Adrenal gland (tissue), 12 donors: Measurements from ENCODE around the gene CTNND2. TPM values are rescaled to one million over a fixed set of nuclear protein-coding genes. Genes with fewer than 3 reads are reported as not detected.

Experiments
- DNase-seq, 7 donors: peaks; one replicate each; pipeline ENCODE4 v3.0.0-alpha.2; 2019 to 2020
- H3K27ac ChIP-seq, 5 donors: fragments of 200-600 bp; sonication (generic) in 4 of 5; 1 replicate in 3 of 5; 2 replicates in 2 of 5; pipeline versions ENCODE4 v1.5.1 to v1.8.0; 2016 to 2020; ENCODE audit warnings: mild to moderate bottlenecking in 1 of 5
- H3K27me3 ChIP-seq: fragments of 200-600 bp; 2 replicates; pipeline ENCODE4 v1.8.0; 2021
- H3K36me3 ChIP-seq, 2 donors: fragments of 200-600 bp; replicated peaks in 1 of 2; 1 replicate in 1 of 2; 2 replicates in 1 of 2; pipeline versions ENCODE4 v1.5.1 to v1.8.0; 2018 to 2022
- H3K4me1 ChIP-seq, 2 donors: fragments of 200-600 bp; replicated peaks in 1 of 2; 1 replicate in 1 of 2; 2 replicates in 1 of 2; pipeline versions ENCODE4 v1.5.1 to v1.8.0; 2018 to 2021
- H3K4me3 ChIP-seq, 4 donors: fragments of 200-600 bp; sonication (generic) in 3 of 4; one replicate each; pipeline ENCODE4 v1.5.1; 2016 to 2018
- H3K9me3 ChIP-seq, 3 donors: fragments of 200-600 bp; sonication (generic) in 1 of 3; replicated peaks in 1 of 3; 1 replicate in 2 of 3; 2 replicates in 1 of 3; pipeline versions ENCODE4 v1.5.1 to v1.8.0; 2016 to 2021
- POLR2A ChIP-seq, 2 donors: fragments of 450-650 bp; IDR thresholded peaks; one replicate each; pipeline ENCODE4 v1.6.1; 2017; ENCODE audit warnings: antibody characterized with exemption in 2 of 2, mild to moderate bottlenecking in 2 of 2, moderate library complexity in 1 of 2
- WGBS, 4 donors: extraction: QIAGEN DNeasy Blood & Tissue Kit in 2 of 4; methylation state at CpG; one replicate each; pipeline versions ENCODE4 v1.1.5 to v1.1.7; 2013 to 2017; 5-methylcytosine and 5-hydroxymethylcytosine counted together
- intact Hi-C, 2 donors: fragments of 100-400 bp; cut with DNase I; formaldehyde crosslinking; loops; one replicate each; pipeline versions ENCODE4 v1.14.1 to v1.15.0; 2022 to 2023
- polyA plus RNA-seq, 3 donors: library from polyadenylated mRNA; stranded (reverse); fragments of 200-250 nt in 2 of 3; fragments of 350-450 nt in 1 of 3; fragmentation: Illumina TruSeq in 1 of 3; extraction: RNeasy Lipid Tissue Mini Kit (QIAGEN cat#74804) in 1 of 3; gene quantifications; one replicate each; pipeline ENCODE4 v1.2.3, GENCODE V29; 2013 to 2014
- total RNA-seq, 9 donors: library from RNA; depleted of rRNA in 4 of 9; stranded (reverse); fragments of >200 nt in 4 of 9; fragments of 120-200 nt in 1 of 9; fragmentation: NEBNext Ultra II Directional in 1 of 9; extraction: Animal tissue kit (Norgen Biotek cat#: 25700) in 1 of 9; gene quantifications; one replicate each; pipeline versions ENCODE4 v1.1.0 to v1.2.4, GENCODE V29; 2013 to 2023
- TF ChIP-seq, protein P1 (sequence below), 6 experiments: fragments of 450-650 bp in 4 of 6; fragments of 200-600 bp in 2 of 6; sonication (generic) in 1 of 6; IDR thresholded peaks; 1 replicate in 5 of 6; 2 replicates in 1 of 6; pipeline versions ENCODE4 v1.5.1 to v1.8.0; 2016 to 2021; ENCODE audit warnings: antibody characterized with exemption in 6 of 6, mild to moderate bottlenecking in 2 of 6, moderate library complexity in 1 of 6
- donor health status: healthy with polysubstance abuse.
- donor health status: Bipolar disorder and iron deficiency.
- donor health status: DM: yes; HTN: yes; CAD: no.
- donor health status: DM: no; HTN: no; CAD: no.
- donor health status: DM: no; HTN: no; CAD: no.
- donor health status: DM: yes; HTN: yes; CAD: no.

The CTNND2 gene
- total and polyA plus RNA-seq, 12 donors = 0.34 to 4.2 (median 1.1) TPM; not detected in 1

DNA sequence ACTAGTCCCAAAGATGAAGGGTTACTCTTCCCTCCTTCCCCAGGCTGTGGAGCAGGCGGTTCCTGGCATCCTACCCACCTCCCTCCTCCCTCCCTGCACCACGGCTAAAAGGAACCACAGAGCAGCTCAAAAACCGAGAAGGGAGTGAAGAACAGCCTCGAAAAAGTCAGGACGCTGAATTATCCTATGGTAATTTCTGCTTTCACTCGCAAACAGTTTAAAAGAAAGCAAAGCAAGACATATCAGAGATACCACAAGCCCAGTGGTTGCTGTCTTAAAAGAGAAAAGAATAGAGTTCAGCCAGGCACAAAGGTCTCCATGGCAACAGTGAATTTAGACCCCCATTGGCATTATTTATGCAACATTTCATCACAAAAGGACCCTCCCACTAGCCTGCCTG lies 315.4 kb downstream of the CTNND2 start:
- intact Hi-C loops = no loop called here
- 8 to 16% (median 12%) methylated on average over 6 of the region's 6 CpGs for WGBS, 4 donors
- H3K9me3 ChIP-seq = no peaks in the 10 kb centered on the region
- no peaks in the 10 kb centered on the region for H3K27me3 ChIP-seq
- no peak for DNase-seq
- H3K4me3 ChIP-seq = no peak overlapping the region
- no peaks in the 10 kb centered on the region for H3K4me1 ChIP-seq
- TF ChIP-seq, protein P1, sequence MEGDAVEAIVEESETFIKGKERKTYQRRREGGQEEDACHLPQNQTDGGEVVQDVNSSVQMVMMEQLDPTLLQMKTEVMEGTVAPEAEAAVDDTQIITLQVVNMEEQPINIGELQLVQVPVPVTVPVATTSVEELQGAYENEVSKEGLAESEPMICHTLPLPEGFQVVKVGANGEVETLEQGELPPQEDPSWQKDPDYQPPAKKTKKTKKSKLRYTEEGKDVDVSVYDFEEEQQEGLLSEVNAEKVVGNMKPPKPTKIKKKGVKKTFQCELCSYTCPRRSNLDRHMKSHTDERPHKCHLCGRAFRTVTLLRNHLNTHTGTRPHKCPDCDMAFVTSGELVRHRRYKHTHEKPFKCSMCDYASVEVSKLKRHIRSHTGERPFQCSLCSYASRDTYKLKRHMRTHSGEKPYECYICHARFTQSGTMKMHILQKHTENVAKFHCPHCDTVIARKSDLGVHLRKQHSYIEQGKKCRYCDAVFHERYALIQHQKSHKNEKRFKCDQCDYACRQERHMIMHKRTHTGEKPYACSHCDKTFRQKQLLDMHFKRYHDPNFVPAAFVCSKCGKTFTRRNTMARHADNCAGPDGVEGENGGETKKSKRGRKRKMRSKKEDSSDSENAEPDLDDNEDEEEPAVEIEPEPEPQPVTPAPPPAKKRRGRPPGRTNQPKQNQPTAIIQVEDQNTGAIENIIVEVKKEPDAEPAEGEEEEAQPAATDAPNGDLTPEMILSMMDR (IDR thresholded peaks at IDR 0.05) = no peak
- no peak for TF ChIP-seq POLR2A (IDR thresholded peaks at IDR 0.05)
- H3K36me3 ChIP-seq = no peaks in the 10 kb centered on the region
- H3K27ac ChIP-seq = no peak overlapping the region

DNA sequence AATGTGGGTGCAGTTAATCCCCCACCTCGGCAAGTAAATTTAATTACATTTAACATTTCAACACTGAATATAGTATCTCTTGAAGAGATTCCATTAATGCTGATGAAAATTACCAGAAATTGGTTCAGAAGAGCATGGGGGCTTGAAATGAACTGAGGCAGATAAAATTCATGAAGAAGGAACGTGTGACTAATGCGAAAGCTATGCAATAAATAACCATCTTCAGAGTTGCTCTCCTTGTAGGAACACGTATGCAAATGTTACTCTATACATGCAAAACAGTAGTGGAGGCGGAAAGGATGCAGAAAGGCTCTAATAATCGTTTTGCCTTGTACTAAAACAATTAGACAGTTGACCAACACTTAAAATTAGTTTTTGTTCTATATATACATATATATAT lies 320.2 kb downstream of the CTNND2 start:
- intact Hi-C loops = no loop called here

DNA sequence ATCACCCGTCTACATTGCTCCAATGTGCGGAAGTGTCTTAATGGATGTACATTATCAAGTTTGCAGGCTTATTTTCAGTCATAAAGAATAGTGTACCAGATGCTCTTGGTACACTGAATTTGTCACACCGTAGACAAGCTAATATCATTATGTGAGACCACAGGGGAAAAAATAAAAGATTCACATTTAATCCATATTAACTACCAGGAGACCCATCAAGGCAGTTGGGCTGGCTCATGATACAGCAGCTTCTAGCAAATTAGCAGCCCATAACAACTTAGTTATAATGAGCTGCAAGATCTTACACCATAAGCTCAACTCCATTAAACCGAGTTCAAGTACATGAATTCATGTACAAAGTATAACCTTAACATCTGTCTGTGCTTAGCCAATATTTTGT lies 324.9 kb downstream of the CTNND2 start:
- WGBS, 4 donors = 76 to 85% (median 81%) methylated on average over 4 of the region's 4 CpGs
- TF ChIP-seq POLR2A (IDR thresholded peaks at IDR 0.05) = no peak
- TF ChIP-seq, protein P1 (IDR thresholded peaks at IDR 0.05) = no peak
- Histone ChIP-seq H3K27me3 (no peaks in the 10 kb centered on the region), H3K9me3 (no peaks in the 10 kb centered on the region), H3K27ac (no peak overlapping the region), H3K4me3 (no peak overlapping the region), H3K4me1 (no peaks in the 10 kb centered on the region), H3K36me3 (no peaks in the 10 kb centered on the region)
- intact Hi-C loops = no loop called here
- DNase-seq = no peak

More for the DNA sequence above, 320.2 kb downstream of the CTNND2 start:
- H3K36me3 ChIP-seq = no peaks in the 10 kb centered on the region
- TF ChIP-seq, protein P1 (IDR thresholded peaks at IDR 0.05) = no peak
- no peak for TF ChIP-seq POLR2A (IDR thresholded peaks at IDR 0.05)
- WGBS, 4 donors = 59 to 75% (median 70%) methylated on average over 6 of the region's 6 CpGs
- no peak overlapping the region for H3K4me3 ChIP-seq
- H3K27me3 ChIP-seq = no peaks in the 10 kb centered on the region
- no peaks in the 10 kb centered on the region for H3K9me3 ChIP-seq
- H3K4me1 ChIP-seq = no peaks in the 10 kb centered on the region
- H3K27ac ChIP-seq = no peak overlapping the region
- DNase-seq = no peak

DNA sequence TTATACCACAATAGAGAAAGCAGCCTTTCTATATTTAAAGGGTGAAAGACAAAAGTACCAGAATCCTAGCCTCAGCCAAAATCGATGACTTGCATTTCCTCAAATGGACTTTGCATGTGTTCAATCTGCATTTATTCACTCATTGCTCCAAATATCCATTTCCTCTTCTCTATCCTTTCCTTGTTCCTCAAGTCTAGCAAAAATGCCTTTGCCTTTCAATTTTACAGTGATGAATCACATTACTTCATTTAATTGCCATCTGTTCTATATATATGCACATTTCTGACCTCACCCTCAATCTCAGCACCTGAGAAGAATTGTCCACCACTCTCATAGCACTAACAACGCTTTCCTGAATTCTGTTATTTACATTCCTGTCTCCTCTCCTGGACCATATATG lies 329.5 kb downstream of the CTNND2 start:
- TF ChIP-seq, protein P1 (IDR thresholded peaks at IDR 0.05) = no peak
- no peak for TF ChIP-seq POLR2A (IDR thresholded peaks at IDR 0.05)
- Histone ChIP-seq H3K9me3 (no peaks in the 10 kb centered on the region), H3K4me3 (no peak overlapping the region), H3K27ac (no peak overlapping the region), H3K4me1 (no peaks in the 10 kb centered on the region), H3K36me3 (no peaks in the 10 kb centered on the region), H3K27me3 (no peaks in the 10 kb centered on the region)
- 62 to 86% (median 76%) methylated on average over 2 of the region's 2 CpGs for WGBS, 4 donors
- no peak for DNase-seq
- intact Hi-C loops = no loop called here
